Activated CD4-positive, alpha-beta T cell treated with anti-CD3 and anti-CD28 coated beads, Interleukin-2, amount 50 U/mL, for 1 hour (primary cell): ENCODE data around the gene SEMA6A.

Experiments used
- DNase-seq: peaks from one replicate; pipeline ENCODE4 v3.0.0-alpha.2; 2020

The SEMA6A gene

DNA sequence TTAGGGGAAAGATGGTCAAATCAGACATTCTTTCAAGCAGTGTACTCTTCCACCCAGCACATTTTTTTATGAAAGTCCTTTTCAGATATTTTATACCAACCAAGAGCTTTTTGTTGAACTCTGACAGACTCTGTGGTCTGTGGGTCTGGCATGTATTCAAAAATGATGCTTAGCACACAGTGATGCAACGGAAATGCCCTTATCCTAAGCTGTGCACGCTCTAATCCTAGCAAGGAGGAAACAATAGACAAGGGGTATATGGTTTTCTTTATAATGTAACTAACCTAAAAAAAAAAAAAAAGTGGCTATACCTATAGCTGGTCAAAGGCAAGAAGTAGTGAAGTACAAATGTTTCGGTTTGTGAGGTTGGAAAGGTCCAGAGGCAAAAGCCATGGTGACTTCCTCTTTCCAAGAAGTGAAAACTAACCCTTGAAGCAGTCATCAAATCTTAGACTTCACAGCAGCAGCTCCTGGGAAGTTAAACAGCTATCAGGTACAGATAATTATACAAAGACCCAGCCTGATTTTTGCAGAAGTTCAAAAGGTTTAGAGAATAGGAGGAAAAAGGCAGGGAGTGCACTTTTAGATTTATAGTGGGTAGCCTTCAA lies 82.5 kb downstream of the SEMA6A start:
- no peak for DNase-seq

DNA sequence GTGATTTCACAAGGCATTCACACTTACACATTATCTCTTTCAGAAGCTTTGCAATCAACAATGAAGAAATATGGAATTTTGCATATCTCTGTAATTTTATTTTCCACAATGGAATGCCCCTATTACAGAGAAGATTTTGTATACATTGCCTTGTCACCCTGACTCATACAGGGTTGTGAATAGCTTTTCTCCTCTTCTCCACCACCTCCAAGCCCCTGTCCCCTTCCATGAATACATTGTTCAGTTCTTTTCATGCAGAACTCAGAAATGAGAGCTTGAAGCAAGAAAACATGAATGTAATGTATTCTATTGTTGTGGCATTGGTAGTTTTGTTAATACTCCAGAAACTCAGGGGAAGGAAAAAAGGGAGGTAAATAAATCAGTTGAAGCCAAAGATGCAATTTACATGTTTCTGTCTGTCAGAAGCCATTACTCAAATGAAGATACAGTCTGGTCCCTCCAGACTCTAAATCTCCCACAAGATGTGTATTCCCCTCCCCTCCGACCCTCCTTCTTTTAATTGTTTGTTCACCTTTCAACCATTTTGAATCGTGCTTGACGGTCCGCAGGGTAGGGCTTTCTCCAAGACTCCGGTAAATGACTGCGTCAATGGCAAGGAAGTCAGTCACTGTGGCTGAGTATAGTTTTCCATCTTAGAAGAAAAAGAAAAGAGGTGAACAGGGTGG lies 86.1 kb downstream of the SEMA6A start:
- no peak for DNase-seq

DNA sequence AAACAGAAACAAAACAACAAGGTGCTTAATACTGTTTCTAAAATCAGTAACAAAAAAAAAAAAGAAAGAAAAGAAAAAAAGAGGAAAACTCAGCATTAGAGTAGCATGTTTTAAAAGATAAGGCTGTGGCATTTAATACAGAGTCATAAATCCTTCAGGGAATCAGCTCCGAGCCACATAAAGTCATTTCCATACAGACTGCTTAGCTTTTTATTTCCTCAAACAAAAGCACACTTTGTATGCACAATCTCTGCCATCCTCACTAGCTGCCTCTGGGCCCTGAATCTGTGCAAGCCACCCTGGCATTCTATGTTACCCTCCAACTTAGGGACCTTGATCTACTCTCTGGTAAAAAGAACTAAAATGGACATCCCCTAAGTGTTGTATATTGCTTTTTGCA lies 87.6 kb downstream of the SEMA6A start:
- DNase-seq: no peak

DNA sequence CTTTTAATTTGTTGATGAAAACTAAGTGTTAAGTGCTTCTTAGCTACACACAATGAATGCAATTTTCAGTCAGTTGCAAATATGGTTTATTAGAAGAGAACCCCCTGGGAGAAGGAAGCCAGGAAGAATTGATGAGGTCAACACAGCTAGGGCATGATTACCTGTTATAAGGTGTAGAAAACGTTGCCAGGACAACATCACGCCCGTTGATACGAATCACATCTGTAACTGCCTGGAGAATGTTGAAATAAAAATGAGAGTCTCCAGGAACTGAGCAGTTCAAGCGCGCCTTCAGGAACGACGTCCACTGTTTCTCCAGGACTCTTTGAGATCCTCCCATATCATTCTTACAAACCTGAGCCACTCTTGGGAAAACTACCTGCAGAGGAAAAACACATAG lies 88.0 kb downstream of the SEMA6A start:
- no peak for DNase-seq

DNA sequence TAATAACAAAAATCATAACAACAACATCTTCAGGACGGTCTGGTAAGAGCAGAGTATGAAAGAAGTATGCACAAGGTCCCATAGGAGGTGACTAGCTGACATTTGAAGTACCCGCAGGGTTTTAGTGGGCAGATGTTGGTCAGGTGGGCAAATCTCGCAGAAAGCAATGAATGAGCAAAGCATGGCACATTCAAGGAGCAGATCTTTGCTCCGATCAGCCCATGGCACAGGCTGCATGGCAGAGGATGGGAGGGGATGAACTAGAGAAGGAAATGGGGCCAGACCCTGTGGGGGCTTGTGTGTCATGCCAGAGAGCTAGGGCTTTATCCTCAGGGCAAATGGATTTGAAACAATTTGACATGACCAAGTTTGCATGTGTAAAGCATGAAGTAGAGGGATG lies 90.0 kb downstream of the SEMA6A start:
- DNase-seq: no peak

DNA sequence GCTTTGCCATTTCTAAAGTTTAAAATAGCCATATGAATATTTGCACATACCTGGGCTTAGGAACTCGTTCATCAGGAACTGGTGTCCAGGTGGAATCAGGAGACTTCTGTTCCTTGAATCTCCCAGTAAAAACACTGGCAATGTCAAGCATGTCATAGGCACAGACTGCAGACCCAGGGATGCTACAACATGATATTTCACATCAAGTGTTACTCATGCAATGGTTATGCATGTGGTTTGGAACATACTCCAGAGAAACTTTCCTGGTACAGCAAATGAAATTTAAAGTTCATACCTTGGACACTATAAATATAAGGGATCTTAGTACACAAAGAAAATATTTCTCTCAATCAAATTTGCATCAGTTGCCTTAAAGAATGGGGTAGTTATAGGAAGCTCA lies 92.2 kb downstream of the SEMA6A start:
- DNase-seq: no peak

DNA sequence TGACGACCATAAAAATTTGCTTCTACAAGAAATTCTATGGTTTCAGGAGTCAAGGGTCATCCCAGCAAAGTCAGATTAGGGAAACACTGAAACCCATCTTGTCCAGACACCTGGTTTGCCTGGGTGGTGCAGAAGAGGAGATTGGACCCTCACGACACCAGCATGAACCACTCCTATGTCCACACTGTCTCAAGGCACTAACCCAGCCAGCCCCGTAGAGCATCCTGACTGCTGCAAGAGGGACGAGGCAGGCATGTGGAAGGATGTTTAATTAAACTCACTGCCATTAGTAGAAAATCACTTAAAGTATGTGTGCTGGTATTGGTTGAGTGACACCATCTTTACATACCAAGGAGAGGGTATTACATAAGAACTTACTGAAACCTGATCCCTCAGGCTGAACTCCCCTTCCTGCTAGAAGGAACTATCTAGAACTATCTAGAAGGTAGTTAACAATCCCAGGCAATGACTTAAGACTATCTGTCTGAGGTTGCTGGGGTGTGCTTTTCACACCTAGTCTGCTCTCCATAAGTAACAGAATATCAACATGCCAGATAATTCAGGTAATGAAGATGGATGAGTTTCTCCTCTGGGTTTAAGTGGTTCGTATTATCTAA lies 93.6 kb downstream of the SEMA6A start:
- DNase-seq: no peak

DNA sequence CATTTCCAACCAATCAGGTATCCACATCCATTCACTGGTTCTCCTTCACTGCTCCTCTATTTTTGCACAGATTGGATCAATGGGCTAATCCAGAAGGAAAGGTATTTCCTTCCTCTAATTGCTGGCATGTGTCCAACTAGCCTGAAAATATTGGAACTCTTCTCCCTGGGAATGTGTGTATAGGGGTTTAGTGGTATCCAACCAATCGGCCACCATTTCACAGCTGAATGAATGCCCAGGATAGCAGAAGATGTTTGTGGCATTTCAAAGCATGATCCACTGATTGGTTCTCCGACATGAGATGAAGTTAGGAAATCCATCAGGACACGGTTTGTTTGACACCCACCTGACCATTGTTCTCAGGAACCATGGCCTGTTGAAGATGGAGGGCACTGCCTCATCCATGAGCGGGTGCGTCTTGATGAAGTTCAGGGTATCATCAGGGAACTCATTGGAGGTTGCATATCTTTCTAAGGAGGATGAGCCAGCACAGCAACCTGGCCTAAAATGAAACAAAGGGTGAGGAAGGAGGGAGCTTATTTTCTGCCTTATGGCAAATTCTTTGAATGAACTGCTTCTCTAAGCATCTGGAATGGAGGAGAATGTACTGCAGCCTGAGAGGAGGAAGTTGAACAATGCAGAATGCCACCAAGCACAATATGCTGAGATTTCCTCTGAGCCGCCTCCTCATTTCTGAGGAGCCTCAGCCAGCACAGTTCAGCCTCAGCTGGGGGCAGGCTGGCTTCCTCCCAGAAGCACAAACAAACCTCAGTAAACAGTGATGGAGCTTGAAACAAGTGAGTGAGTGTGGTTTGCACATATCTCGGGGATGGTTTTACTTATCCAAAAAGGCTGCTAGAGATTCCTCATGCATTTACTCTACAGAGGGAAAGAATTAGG lies 94.6 kb downstream of the SEMA6A start:
- DNase-seq: no peak

DNA sequence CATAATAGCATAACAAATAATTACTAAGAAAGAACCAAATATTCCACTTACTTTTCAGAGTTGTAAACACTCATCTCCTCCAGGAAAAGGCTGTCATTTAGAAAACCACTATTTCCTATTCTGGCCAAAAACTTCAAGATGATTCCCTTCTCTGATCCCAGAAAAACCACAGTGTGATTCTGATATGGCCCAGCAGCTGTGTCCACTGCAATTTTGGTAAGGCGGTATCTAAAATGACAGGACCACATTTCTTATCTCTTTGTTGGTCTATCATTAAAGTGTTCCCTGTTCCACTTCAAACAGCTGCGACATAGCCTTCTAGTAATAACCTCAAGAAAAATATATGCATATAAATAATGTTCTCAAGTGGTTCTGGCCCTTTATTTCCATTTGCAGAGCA lies 96.1 kb downstream of the SEMA6A start:
- DNase-seq: no peak

DNA sequence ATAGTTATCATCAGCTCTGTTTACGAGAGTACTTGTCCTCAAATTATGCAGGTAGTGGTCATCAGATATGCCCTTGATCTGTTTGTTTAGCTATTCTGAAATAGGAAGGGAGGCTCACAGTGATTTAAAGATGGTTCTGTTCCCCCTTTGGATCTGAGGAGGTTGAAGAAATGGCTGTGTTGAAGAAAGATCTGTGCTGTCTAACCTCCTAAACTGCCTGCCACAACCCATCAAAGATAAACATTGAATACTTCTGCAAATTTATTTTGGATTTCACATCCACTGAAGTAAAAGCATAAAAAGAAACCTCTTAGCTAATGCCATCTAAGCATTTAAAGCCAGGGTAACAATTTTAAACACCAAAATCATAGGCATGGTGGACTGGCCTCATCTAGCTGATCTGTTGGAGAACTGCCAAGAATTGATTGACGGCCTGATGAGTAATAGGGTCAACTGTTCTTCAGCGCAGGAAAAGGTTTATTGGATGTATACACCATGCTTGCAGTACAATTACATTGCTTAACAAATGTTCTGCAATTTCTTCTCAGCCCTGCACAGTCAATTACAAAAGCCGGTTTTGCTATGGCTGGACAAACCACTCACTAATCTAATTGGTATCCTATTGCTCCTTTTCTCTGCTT lies 97.6 kb downstream of the SEMA6A start:
- DNase-seq: no peak

DNA sequence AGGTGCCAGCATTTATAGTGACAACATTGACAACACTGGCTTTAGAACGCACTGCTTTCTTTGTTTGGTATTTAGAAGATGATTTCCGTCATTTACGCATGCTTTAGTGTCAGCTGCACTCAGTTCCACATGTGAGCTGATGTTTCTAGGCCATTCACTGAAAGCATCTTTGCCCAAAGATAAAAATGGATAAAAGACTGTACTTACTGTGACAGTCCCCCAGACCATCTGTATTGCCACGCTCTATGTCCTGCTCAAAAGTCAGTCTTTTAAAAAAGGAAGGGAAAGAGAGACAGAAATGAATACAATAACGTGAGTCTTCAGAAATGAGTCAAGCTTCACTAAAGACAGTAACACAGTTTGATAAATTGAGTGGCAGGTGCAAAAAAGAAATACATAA lies 99.3 kb downstream of the SEMA6A start:
- no peak for DNase-seq

DNA sequence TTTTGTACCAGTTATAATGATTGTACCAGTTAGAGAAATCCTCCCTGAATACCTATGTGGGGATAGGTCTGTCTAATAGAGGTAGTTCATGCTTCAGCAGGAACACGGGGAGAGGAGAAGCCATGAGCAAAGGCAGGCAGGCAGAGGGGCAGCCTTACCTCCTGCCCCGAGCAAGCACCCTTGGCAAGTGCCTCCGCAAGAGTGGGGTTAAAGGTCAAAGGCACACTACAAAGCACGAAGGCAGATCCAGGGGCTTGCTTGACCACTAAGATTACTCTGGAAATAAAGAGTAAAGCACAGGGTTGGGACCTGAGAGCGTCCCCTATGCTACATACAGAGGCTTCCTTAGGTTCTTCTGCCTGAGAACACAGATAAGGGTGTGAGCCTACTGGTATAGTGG lies 100.9 kb downstream of the SEMA6A start:
- DNase-seq: no peak

DNA sequence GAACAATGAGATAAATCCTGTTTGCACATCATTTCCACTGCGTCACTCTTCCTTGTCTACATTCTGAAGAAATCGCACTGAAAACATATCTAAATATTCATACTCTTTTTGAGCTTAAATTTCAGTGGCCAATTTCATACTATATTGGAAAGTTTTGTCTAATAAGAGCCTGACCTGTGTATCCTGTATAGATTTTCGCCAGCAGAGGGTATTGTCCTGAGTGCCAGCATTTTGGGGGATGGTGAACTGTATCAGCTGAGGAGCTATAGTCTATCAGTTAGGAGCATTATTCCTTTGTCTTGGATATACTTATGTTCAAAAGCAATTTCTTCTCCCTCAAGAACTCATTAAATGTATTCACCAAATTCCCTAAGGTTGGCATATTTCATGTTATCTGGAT lies 102.3 kb downstream of the SEMA6A start:
- no peak for DNase-seq

DNA sequence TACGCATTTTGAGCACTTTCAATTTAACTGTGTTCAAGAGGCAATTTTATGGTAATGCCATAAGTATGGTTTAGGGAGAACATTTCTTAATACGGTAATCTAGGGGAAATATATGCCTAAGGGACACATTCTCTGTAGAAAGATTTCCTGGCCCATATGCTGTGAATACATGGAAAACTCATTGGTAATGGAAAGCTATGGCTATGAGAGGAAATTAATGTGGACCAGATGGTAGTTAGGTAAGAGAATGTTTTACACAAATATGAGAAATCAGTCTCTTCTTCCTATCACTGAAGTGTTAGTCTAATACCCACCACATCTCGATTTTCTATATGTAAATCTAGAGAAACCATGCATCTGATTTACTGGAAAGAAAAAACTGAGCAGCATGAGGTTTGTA lies 105.0 kb downstream of the SEMA6A start:
- DNase-seq: no peak

DNA sequence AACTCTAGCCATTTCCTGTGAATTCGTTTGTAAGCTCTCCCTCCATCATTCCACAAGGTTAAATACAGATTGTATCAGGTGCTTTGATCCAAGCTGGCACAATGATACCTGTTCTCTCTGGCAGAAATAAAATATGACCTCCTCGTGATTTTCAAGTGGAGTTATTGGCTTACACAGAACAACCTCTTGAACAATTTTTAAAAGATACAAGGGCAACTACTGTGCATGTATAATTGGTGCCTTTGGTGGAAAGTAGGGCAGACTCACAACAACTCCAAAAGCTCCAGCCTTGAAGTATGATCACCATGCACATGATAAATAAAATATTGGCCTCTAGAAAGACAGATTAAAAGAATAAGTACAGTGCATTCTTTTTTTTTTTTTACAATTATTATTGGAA lies 106.0 kb downstream of the SEMA6A start:
- no peak for DNase-seq

DNA sequence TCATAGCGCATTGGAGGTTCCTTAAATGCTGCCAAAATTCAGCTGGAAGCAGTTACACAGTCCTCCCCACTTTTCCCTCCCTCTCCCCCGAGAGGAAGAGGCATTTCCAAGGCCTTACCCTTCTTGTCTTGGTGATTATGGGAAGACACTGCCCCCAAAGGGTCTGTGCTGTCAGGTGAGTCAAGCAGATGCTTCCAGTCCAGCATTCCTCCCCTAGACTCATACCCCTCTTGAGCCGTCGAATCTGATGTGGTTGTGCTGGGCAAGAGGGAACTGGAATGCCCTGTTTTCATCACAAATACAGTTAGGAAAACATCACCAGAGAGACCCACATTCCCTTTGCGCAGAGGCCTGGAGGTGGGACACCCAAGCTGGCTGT lies 107.2 kb downstream of the SEMA6A start:
- no peak for DNase-seq

DNA sequence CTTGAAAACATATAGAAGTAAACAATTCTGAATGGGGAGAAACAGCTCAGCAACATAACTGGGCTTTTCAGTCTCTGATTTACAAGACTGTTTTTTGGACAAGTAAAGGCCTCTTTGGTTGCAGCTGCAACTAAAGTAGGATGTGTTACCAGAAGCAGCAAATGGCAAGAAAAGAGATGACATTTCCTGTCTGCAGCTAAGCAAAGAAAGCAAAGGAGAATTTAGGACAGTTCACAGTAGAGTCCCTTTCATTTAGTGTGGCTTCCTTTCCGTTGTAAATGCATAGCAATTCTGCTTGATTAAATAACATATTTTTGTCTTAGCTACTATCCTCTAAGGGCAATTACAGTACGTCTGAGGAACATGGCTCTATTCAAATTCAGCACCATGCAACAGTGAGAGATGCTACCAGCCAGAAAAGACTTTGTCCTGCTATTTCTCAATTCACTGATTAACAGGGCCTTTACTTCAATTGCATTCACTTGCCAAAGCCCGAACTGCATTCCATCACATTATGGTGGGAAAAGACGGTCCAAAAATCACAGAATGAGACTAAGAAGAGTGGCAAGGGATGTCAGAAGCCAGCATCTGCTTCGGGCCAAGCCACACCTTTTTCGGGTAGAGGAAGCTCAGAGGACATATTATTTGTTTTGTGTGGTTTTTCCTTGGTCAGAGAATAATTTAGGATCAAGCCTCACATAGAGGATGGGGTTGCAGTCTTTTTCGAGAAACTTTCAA lies 107.7 kb downstream of the SEMA6A start:
- DNase-seq: no peak

DNA sequence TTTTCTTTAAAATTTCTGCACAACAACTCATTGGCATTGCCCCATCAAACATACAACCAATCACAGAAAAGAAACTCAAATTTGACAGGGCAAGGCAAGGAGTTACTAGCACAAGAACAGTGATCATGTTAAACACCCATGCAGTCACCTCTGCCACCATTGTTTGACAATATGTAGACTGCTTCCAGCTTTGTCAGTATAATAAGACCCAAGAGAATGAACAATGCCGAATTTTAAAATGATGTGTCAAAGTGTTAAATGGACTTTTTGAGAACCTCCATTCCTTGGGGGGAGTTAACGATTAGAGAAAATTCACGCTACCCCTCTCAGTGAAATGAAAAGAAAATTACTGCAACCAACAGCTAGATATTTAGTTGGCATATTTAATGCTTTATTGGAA lies 109.2 kb downstream of the SEMA6A start:
- no peak for DNase-seq

DNA sequence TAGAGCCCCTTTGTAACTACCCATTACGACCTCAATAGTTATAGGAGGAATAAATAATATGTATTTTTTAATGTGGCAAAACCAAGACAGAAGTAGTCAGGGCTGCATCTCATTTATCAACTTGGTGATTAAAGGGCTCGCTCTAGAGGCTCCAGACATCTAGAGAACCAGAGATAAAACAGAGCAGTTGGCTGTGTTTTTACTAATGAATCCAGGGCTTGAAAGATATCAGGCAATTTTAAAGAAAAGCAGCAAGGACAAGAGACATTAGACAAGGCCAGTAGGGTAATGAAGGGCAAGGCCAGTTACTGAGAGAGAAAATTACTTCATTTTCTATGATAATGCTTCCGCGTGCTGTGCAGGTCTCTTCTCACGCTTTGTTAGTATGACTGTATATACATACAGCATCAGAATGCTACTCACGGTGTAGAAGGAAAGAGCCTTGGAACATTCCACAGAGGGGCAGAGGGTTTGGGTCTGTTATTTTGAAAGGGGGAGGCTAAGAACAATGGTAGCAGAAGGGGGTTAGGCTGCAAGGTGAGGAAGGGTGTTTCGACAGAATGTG lies 110.4 kb downstream of the SEMA6A start:
- DNase-seq: no peak

DNA sequence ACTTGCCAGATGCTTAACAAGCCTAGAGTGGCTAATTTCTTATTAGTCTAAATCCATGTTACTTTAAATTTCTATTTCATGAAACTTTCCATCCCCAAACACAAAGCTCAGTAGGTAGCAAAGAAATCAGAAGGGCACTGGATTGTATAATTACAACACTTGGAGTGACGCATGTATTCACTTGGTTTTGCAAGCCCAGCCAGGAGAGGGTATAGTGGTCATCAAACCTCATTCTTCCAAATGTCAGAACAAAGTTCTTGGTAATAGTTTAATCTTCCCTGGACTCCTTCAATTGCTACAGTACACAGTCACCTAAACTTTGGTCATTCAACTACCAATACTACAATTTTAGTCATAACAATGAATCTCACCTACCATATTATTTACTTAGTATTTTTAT lies 112.1 kb downstream of the SEMA6A start:
- DNase-seq: no peak

DNA sequence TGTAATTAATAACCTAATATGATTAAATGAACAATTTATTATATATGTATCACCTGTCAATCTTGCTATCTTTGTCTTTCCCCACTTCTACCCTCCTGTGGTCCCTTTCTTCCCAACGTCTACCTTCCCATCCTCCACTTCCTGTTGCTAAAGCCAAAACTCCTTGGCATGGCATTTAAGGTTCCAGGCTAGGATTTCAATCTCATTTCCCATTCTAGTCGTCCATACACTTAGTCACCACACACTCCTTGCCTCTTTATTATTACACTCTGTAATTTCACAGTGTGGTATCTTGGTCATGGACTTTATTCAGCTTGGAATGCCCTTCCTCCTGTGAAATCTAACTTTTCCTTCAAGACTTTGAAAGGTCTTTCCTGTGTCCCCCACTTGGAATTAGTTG lies 115.3 kb downstream of the SEMA6A start:
- DNase-seq: no peak

DNA sequence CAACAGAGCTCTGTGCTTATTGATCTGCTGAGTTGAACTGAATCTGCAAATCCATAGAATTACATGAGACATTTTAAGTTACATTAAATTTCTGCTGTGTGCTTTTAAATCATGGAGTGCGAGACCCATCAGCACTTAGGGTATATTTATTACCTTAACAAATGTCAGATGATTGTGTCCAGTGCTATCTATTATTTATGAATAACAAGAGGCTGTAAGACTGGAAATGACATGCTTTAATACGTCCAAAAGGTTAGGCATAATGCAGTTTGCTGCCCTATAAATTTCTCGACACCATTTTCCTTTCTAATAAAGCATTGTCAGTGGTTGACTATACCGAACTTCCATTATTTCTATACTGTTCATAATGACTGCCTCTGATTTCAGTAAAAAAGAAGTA lies 117.6 kb downstream of the SEMA6A start:
- DNase-seq: no peak
